ENCODE data around the gene TRIM47.

Gene TRIM47

GRCh38 chr17:75837899-75838298 lies 40.5 kb downstream of the TRIM47 start:
- H3K36me3 Mint-ChIP-seq, result no peaks in the 10 kb centered on the region
- H3K9me3 Mint-ChIP-seq, result no peaks in the 10 kb centered on the region
- H3K27ac Mint-ChIP-seq, result no peak overlapping the region
- H3K27me3 Mint-ChIP-seq, result no peaks in the 10 kb centered on the region
- no peak overlapping the region for H3K4me3 Mint-ChIP-seq
- H3K4me1 Mint-ChIP-seq, result peaks cover 29% of the 10 kb centered on the region

GRCh38 chr17:75836605-75837004 lies 41.8 kb downstream of the TRIM47 start:
- H3K9me3 Mint-ChIP-seq, result no peaks in the 10 kb centered on the region
- peaks cover 35% of the 10 kb centered on the region for H3K4me1 Mint-ChIP-seq
- no peaks in the 10 kb centered on the region for H3K36me3 Mint-ChIP-seq
- no peak overlapping the region for H3K4me3 Mint-ChIP-seq
- no peaks in the 10 kb centered on the region for H3K27me3 Mint-ChIP-seq
- H3K27ac Mint-ChIP-seq, result no peak overlapping the region

- Mint-ChIP-seq H3K4me1 (peaks cover 35% of the 10 kb centered on the region), H3K36me3 (peaks cover under 1% of the 10 kb centered on the region), H3K4me3 (no peak overlapping the region), H3K9me3 (no peaks in the 10 kb centered on the region), H3K27me3 (no peaks in the 10 kb centered on the region), H3K27ac (no peak overlapping the region)
Observed at GRCh38 chr17:75835654-75835987, 42.8 kb downstream of the TRIM47 start.

- H3K36me3 Mint-ChIP-seq, result peaks cover 2% of the 10 kb centered on the region
- no peak overlapping the region for H3K4me3 Mint-ChIP-seq
- no peaks in the 10 kb centered on the region for H3K9me3 Mint-ChIP-seq
- peaks cover 35% of the 10 kb centered on the region for H3K4me1 Mint-ChIP-seq
- H3K27ac Mint-ChIP-seq, result peak overlapping the region; percentile 76
- H3K27me3 Mint-ChIP-seq, result no peaks in the 10 kb centered on the region
Observed at GRCh38 chr17:75834928-75835653, 43.3 kb downstream of the TRIM47 start.

- Mint-ChIP-seq H3K27me3 (no peaks in the 10 kb centered on the region), H3K4me3 (no peak overlapping the region), H3K4me1 (peaks cover 35% of the 10 kb centered on the region), H3K36me3 (peaks cover 2% of the 10 kb centered on the region), H3K9me3 (no peaks in the 10 kb centered on the region), H3K27ac (peak overlapping the region; percentile 76)
Observed at GRCh38 chr17:75834279-75834920, 44.0 kb downstream of the TRIM47 start.

GRCh38 chr17:75832652-75833400 lies 45.6 kb downstream of the TRIM47 start:
- no peaks in the 10 kb centered on the region for H3K27me3 Mint-ChIP-seq
- peak overlapping the region; percentile 80 for H3K4me3 Mint-ChIP-seq
- H3K27ac Mint-ChIP-seq, result peak overlapping the region; percentile 98
- no peaks in the 10 kb centered on the region for H3K9me3 Mint-ChIP-seq
- peaks cover 2% of the 10 kb centered on the region for H3K36me3 Mint-ChIP-seq
- peaks cover 34% of the 10 kb centered on the region for H3K4me1 Mint-ChIP-seq

- Mint-ChIP-seq H3K9me3 (no peaks in the 10 kb centered on the region), H3K4me1 (peaks cover 34% of the 10 kb centered on the region), H3K27me3 (no peaks in the 10 kb centered on the region), H3K36me3 (peaks cover 2% of the 10 kb centered on the region), H3K27ac (peak overlapping the region; percentile 92), H3K4me3 (peak overlapping the region; percentile 80)
Observed at GRCh38 chr17:75832164-75832651, 46.2 kb downstream of the TRIM47 start.

GRCh38 chr17:75831032-75831571 lies 47.3 kb downstream of the TRIM47 start:
- H3K4me3 Mint-ChIP-seq, result no peak overlapping the region
- H3K9me3 Mint-ChIP-seq, result no peaks in the 10 kb centered on the region
- no peak overlapping the region for H3K27ac Mint-ChIP-seq
- peaks cover 34% of the 10 kb centered on the region for H3K4me1 Mint-ChIP-seq
- peaks cover 2% of the 10 kb centered on the region for H3K36me3 Mint-ChIP-seq
- H3K27me3 Mint-ChIP-seq, result no peaks in the 10 kb centered on the region

GRCh38 chr17:75830164-75831031 lies 48.0 kb downstream of the TRIM47 start:
- Mint-ChIP-seq H3K9me3 (no peaks in the 10 kb centered on the region), H3K4me3 (no peak overlapping the region), H3K27me3 (no peaks in the 10 kb centered on the region), H3K27ac (no peak overlapping the region), H3K36me3 (peaks cover 2% of the 10 kb centered on the region), H3K4me1 (peaks cover 34% of the 10 kb centered on the region)

- Mint-ChIP-seq H3K36me3 (peaks cover 2% of the 10 kb centered on the region), H3K27ac (no peak overlapping the region), H3K4me1 (peaks cover 31% of the 10 kb centered on the region), H3K27me3 (no peaks in the 10 kb centered on the region), H3K4me3 (no peak overlapping the region), H3K9me3 (no peaks in the 10 kb centered on the region)
Observed at GRCh38 chr17:75829747-75830146, 48.6 kb downstream of the TRIM47 start.

GRCh38 chr17:75828741-75829140 lies 49.6 kb downstream of the TRIM47 start:
- H3K4me1 Mint-ChIP-seq, result peaks cover 21% of the 10 kb centered on the region
- H3K36me3 Mint-ChIP-seq, result peaks cover 2% of the 10 kb centered on the region

GRCh38 chr17:75828076-75828400 lies 50.3 kb downstream of the TRIM47 start:
- H3K4me3 Mint-ChIP-seq, result peak overlapping the region; percentile 51
- peaks cover 2% of the 10 kb centered on the region for H3K36me3 Mint-ChIP-seq
- no peaks in the 10 kb centered on the region for H3K9me3 Mint-ChIP-seq
- no peak overlapping the region for H3K27ac Mint-ChIP-seq
- H3K27me3 Mint-ChIP-seq, result no peaks in the 10 kb centered on the region
- H3K4me1 Mint-ChIP-seq, result peaks cover 14% of the 10 kb centered on the region

More at GRCh38 chr17:75828741-75829140, 49.6 kb downstream of the TRIM47 start:
- Mint-ChIP-seq H3K27me3 (no peaks in the 10 kb centered on the region), H3K4me3 (no peak overlapping the region), H3K27ac (no peak overlapping the region), H3K9me3 (no peaks in the 10 kb centered on the region)

- Mint-ChIP-seq H3K36me3 (peaks cover 2% of the 10 kb centered on the region), H3K4me1 (peaks cover 9% of the 10 kb centered on the region), H3K4me3 (peak overlapping the region; percentile 51), H3K9me3 (no peaks in the 10 kb centered on the region), H3K27ac (no peak overlapping the region), H3K27me3 (no peaks in the 10 kb centered on the region)
Observed at GRCh38 chr17:75827308-75828075, 50.9 kb downstream of the TRIM47 start.

- peak overlapping the region; percentile 86 for H3K27ac Mint-ChIP-seq
- no peak overlapping the region for H3K4me3 Mint-ChIP-seq
- H3K4me1 Mint-ChIP-seq, result peaks cover 11% of the 10 kb centered on the region
- no peaks in the 10 kb centered on the region for H3K9me3 Mint-ChIP-seq
- peaks cover 2% of the 10 kb centered on the region for H3K36me3 Mint-ChIP-seq
- no peaks in the 10 kb centered on the region for H3K27me3 Mint-ChIP-seq
Observed at GRCh38 chr17:75826561-75827307, 51.6 kb downstream of the TRIM47 start.
